ENCODE measurements around the gene RBM48.
"Not testable (repeated sequence)": the region's sequence is repeated elsewhere in the genome, so short reads cannot be mapped to it uniquely, and the experiment has no call there.

Gene RBM48

DNA sequence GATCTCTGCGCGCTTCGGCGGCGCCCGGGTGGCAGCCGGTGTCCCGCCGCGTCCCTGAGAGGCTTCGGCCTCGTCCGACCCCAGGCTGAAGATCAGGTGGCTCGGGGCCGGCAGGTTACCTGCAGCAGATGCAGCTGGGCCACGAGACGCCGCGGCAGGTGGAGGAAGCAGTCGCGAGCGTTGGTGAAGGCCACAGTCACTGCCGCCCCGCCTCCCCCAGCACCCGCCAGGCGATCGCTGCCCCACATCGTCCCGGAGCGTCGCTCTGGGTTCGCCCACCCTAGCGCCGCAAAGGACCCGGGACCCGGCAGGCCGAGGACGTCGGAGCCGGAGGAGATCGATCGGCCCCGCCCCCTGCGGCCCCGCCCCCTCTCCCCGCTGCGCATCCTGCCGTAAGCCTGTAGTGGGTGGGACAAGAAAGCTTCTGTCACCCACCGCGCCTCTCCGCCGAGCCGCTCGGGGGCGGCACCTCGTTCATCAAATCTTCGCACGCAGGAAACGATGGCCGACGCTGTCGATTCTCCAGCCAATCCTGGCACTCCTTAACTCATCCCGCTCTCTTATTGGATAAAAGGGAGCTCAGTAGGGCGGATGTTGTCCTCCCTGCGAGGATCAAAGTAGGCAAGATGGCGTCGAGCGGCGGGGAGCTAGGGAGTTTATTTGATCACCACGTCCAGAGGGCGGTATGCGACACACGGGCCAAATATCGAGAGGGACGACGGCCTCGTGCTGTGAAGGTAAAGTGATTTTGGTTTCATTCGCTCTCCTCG lies at the start of gene RBM48, which contains the start of gene PEX1:
TSS of gene RBM48 (plus strand) at position 608 of the 770 bp plus-strand sequence. CDS start at position 627, 19 bp downstream.
TSS of gene PEX1 (minus strand) at position 333 of the 770 bp plus-strand sequence. CDS start at position 248, 85 bp downstream.
- DNase-seq = peak; percentile 98

- not testable (repeated sequence) for DNase-seq
Measured at GRCh38 chr7:92479146-92479545, 49.4 kb upstream of the RBM48 start.

- DNase-seq = not testable (repeated sequence)
Measured at GRCh38 chr7:92483624-92484023, 45.0 kb upstream of the RBM48 start.

DNA sequence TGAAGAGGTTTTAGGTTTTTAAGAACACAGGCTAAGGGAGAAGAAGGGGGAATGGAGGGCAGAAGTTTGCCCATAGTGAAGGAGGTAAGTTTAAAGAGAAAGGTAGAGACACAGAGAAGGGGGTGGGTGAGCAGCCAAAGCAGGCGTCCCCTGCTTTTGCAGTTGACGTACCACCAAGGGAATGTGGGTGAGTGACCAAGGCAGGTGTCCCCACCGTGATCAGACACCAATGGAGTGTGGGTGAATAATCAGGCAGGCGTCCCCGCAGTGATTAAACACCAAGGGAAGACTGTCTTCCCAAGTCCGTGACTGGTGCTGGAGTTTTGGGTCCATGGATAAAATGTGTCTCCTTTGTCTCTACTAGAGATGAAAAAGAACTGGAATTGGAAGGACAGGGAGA lies 44.4 kb upstream of the RBM48 start:
- not testable (repeated sequence) for DNase-seq

- DNase-seq = no peak
Measured at GRCh38 chr7:92485267-92485892, 43.2 kb upstream of the RBM48 start.

DNA sequence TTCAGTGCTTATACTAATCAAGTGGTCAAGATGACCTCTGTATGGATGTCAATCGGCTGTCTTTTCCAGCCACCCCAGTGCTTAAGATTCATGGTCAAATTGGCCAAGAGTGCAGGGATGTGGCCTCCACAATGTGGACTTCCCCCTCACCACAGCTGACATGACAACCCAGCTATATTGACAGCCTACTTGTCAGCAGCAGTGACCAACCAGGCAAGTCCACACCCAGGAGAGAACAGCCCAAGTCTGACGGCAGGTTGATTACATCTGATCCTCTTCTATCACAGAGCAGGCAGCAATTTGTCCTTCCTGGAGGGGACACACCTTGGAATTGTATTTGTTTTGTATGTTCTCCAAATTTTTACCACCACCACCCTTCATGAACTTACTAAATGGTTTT lies 42.6 kb upstream of the RBM48 start:
- DNase-seq = no peak

- no peak for DNase-seq
Measured at GRCh38 chr7:92487804-92488203, 40.8 kb upstream of the RBM48 start.

- no peak for DNase-seq
Measured at GRCh38 chr7:92489634-92490033, 39.0 kb upstream of the RBM48 start.

- DNase-seq = no peak
Measured at GRCh38 chr7:92496876-92497275, 31.7 kb upstream of the RBM48 start.

GRCh38 chr7:92498557-92498956 lies 30.0 kb upstream of the RBM48 start:
- DNase-seq = no peak

- DNase-seq = no peak
Measured at GRCh38 chr7:92503767-92504166, 24.8 kb upstream of the RBM48 start.

DNA sequence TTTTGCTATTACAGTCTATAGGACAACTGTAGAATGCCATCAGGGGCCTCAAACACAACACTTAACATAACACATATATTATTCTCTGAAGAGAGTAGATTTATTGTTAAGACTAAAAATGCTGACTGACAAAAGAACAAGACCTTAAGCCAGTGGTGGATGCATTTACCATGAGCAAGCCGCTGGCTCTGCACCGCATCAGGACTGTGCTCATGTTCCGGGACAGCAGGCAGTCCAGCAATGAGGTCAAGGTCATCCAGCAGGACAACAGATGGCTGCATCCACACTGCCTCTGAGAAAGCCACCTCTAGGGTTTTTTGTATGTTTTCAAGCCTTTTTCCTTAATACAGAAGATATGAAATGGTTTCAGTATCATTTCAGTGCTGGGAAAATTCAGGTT lies 24.0 kb upstream of the RBM48 start:
- DNase-seq = no peak

- no peak for DNase-seq
Measured at GRCh38 chr7:92506363-92506762, 22.2 kb upstream of the RBM48 start.

- no peak for DNase-seq
Measured at GRCh38 chr7:92508946-92509345, 19.6 kb upstream of the RBM48 start.

DNA sequence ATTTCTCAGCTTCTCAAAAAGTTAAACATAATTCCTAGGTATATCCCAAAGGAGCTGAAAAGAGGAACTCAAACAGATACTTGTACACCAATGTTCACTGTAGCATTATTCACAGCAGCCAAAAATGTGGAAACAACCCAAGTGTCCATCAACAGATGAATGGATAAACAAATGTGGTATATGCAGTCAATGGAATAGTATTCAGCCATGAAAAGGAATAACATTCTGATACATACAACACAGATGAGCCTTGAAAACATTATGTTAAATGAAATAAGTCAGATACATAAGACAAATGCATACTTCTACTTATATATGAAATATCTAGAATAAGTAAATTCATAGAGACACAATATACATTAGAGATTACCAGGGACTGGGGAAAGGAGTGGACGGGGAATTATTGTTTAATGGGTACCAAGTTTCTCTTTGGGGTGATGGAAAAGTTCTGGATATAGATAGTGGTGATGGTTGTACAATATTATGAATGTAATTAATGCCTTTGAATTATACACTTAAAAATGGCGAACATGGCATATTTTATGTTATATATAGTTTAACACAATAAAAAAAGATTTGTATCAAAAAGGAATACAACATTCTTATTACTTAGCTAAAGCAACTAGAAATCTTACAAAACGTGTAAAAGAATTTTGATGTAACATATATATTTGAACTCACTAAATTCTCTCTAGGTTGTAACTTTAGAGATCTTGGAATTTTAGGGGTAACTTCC lies 15.3 kb upstream of the RBM48 start:
- no peak for DNase-seq

GRCh38 chr7:92517631-92518030 lies 11.0 kb upstream of the RBM48 start:
- no peak for DNase-seq

GRCh38 chr7:92520024-92520423 lies 8.6 kb upstream of the RBM48 start:
- DNase-seq = no peak

DNA sequence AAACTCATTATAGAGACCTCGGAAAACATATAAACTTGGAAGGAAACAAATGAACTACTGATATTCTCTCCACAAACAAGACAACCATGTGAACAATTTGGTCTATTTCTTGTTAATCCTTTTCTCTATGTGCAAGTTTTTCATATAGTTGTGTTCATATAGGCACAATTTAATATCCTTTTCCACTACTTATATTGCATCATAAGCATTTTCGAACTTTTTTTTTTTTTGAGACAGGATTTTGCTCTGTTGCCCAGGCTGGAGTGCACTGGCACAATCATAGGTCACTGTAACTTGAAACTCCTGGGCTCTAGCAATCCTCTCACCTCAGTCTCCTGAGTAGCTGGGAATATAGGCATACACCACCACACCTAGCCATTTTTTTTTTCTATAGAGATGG lies 5.5 kb upstream of the RBM48 start:
- DNase-seq = no peak

GRCh38 chr7:92527300-92528187 lies 1.1 kb upstream of the RBM48 start:
- DNase-seq = peak; percentile 34

DNA sequence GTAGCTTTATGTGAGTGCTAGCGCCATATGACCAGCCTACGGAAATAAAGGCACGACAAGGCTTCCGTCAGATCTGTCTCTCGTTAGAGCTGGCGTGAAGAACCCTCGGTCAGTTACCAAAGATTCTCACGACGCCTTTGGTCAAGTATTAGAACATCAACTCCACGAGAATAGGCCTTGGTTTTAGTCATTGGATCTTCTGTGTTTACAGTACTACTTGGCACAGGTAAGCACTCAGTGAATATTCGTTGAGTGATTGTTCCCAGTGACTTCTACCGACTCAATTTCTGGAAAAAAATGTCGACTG lies 316 bp downstream of the RBM48 start:
- peak; percentile 69 for DNase-seq

GRCh38 chr7:92534572-92534971 lies 6.0 kb downstream of the RBM48 start:
- no peak for DNase-seq

DNA sequence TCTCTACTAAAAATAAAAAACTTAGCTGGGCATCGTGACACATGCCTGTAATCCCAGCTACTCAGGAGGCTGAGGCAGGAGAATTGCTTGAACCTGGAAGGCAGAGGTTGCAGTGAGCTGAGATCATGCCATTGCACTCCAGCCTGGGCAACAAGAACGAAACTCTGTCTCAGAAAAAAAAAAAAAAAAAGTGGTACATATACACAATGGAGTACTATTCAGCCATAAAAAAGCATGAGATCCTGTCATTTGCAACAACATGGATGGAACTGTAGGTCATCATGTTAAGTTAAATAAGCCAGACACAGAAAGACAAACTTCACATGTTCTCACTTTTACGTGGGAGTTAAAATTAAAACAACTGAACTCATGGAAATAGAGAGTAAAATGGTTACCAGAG lies 14.9 kb downstream of the RBM48 start:
- DNase-seq = not testable (repeated sequence)

- DNase-seq = not testable (repeated sequence)
Measured at GRCh38 chr7:92545116-92545515, 16.5 kb downstream of the RBM48 start.
